Cardiac fibroblast (primary cell): ENCODE data around the gene GRAMD2B.
A peak's percentile ranks its signal among the peaks of the same experiment; 100 is the strongest.

Experiments
- DNase-seq, 2 donors: peaks; one replicate each; pipeline versions ENCODE4 v3.0.0 to v3.0.0-alpha.2; 2010; ENCODE audit warnings: low read depth in 2 of 2
- H3K4me3 ChIP-seq, 2 donors: replicated peaks in 1 of 2; 1 replicate in 1 of 2; 2 replicates in 1 of 2; pipeline ENCODE4 v1.5.1; 2011; ENCODE audit warnings: low read depth in 2 of 2, low read length in 2 of 2, mild to moderate bottlenecking in 2 of 2, moderate library complexity in 1 of 2
- CTCF ChIP-seq: IDR thresholded peaks from one replicate; pipeline ENCODE4 v1.5.1; 2011; ENCODE audit warnings: low read depth, mild to moderate bottlenecking, low read length, inconsistent platforms

The GRAMD2B gene

GRCh38 chr5:126511961-126512360 lies 88.8 kb downstream of the GRAMD2B start:
- no peak for TF ChIP-seq CTCF
- no peak for DNase-seq

GRCh38 chr5:126512451-126512850 lies 89.2 kb downstream of the GRAMD2B start:
- no peak overlapping the region for H3K4me3 ChIP-seq
- DNase-seq, result no peak
- TF ChIP-seq CTCF, result no peak

More at GRCh38 chr5:126511961-126512360, 88.8 kb downstream of the GRAMD2B start:
- no peak overlapping the region for H3K4me3 ChIP-seq

- no peak for DNase-seq
- no peak overlapping the region for H3K4me3 ChIP-seq
These were observed 90.1 kb downstream of the GRAMD2B start for GRCh38 chr5:126513302-126513701.

GRCh38 chr5:126513703-126514102 lies 90.5 kb downstream of the GRAMD2B start:
- DNase-seq, result no peak
- H3K4me3 ChIP-seq, result no peak overlapping the region
- TF ChIP-seq CTCF, result no peak

More at GRCh38 chr5:126513302-126513701, 90.1 kb downstream of the GRAMD2B start:
- TF ChIP-seq CTCF, result no peak

GRCh38 chr5:126514131-126514557 lies 90.9 kb downstream of the GRAMD2B start:
- no peak overlapping the region for H3K4me3 ChIP-seq
- TF ChIP-seq CTCF, result no peak
- DNase-seq, result peak; percentile 70 to 72

GRCh38 chr5:126514558-126515141 lies 91.4 kb downstream of the GRAMD2B start:
- no peak overlapping the region for H3K4me3 ChIP-seq
- TF ChIP-seq CTCF, result no peak
- DNase-seq, result no peak

GRCh38 chr5:126515337-126515736 lies 92.1 kb downstream of the GRAMD2B start:
- no peak overlapping the region for H3K4me3 ChIP-seq
- DNase-seq, result no peak
- TF ChIP-seq CTCF, result no peak
